WTC11 (cell line): Measurements from ENCODE around the gene PDSS2. TPM values are rescaled to one million over a fixed set of nuclear protein-coding genes. Genes with fewer than 3 reads are reported as not detected.

Source experiments
- GABPB1 ChIP-seq: sonication (generic); formaldehyde crosslinking; IDR thresholded peaks from 2 replicates; pipeline ENCODE4 v1.8.1; 2023; ENCODE audit warnings: mild to moderate bottlenecking, missing genetic modification reagents
- JAZF1 ChIP-seq: fragments of 250-450 bp; sonication (Bioruptor Pico); IDR thresholded peaks from 2 replicates; pipeline ENCODE4 v1.9.0; 2021; ENCODE audit warnings: moderate library complexity, mild to moderate bottlenecking, inconsistent platforms
- NFATC4 ChIP-seq: fragments of 250-450 bp; sonication (Bioruptor Pico); IDR thresholded peaks from 2 replicates; pipeline ENCODE4 v1.9.0; 2021; ENCODE audit warnings: mild to moderate bottlenecking
- TCF7 ChIP-seq: sonication (generic); formaldehyde crosslinking; IDR thresholded peaks from 2 replicates; pipeline ENCODE4 v1.8.0; 2022; ENCODE audit warnings: mild to moderate bottlenecking, low read depth, missing genetic modification reagents, moderate library complexity
- ZBTB21 ChIP-seq: sonication (generic); formaldehyde crosslinking; IDR thresholded peaks from 2 replicates; pipeline ENCODE4 v1.8.1; 2023; ENCODE audit warnings: mild to moderate bottlenecking, missing genetic modification reagents, borderline replicate concordance
- total RNA-seq: library from RNA; stranded (reverse); gene quantifications from 3 replicates; pipeline ENCODE4 v1.2.3, GENCODE V29; 2021
- TF ChIP-seq, protein P1 (sequence below): sonication (generic); formaldehyde crosslinking; IDR thresholded peaks from 2 replicates; pipeline ENCODE4 v1.8.0; 2022; ENCODE audit warnings: missing genetic modification reagents
- TF ChIP-seq, protein P2 (sequence below): sonication (generic); formaldehyde crosslinking; IDR thresholded peaks from 2 replicates; pipeline ENCODE4 v1.8.0; 2023; ENCODE audit warnings: missing genetic modification reagents, mild to moderate bottlenecking, borderline replicate concordance
- TF ChIP-seq, protein P3 (sequence below): sonication (generic); formaldehyde crosslinking; conservative IDR thresholded peaks from 2 replicates; pipeline ENCODE4 v1.8.1; 2023; ENCODE audit warnings: mild to moderate bottlenecking, low read depth, missing genetic modification reagents, moderate library complexity
- TF ChIP-seq, protein P4 (sequence below): sonication (generic); formaldehyde crosslinking; IDR thresholded peaks from 2 replicates; pipeline ENCODE4 v1.8.1; 2023; ENCODE audit warnings: mild to moderate bottlenecking, moderate library complexity, missing genetic modification reagents
- TF ChIP-seq, protein P5 (sequence below): sonication (generic); formaldehyde crosslinking; IDR thresholded peaks from 2 replicates; pipeline ENCODE4 v1.8.1; 2023; ENCODE audit warnings: mild to moderate bottlenecking, missing genetic modification reagents

The PDSS2 gene
- total RNA-seq, 1 experiment from 2014 or later: 18.3 TPM

DNA sequence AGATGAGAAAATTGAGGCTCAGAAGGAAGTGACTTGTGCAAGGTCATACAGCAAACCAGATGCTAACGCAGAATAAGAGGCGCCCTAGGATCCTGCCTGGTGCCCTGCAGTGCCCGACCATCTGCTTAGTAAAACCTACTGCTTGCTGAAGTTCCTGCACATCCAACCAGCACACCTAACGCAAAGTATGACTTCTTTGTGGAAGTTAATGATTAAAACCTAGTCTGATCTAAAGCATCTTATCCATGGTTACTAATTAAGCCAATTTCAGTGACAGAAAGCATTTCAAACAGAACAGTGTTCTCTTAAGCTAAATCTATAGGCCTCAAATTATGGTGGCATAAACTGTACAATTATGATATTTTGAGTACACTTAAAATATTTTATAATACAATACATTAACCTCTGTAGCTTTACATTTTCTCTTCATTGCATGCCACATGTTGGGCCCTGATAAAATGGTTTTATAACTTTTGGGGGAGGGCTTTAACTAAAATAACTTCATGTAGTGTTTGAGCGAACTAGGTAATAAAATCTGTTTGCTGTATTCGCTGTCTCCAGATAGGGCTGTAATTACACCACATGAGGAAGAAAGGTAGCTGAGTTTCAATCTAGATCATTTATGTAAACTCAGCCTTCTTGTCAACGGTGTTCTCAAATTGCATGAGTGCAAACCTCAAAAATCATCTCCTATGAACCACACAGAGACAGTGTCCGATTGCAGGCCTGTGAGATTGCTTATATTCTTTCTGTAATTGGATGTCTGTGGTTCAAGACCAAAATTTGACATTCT lies 306.5 kb downstream of the PDSS2 start (continued):
- TF ChIP-seq, protein P1, sequence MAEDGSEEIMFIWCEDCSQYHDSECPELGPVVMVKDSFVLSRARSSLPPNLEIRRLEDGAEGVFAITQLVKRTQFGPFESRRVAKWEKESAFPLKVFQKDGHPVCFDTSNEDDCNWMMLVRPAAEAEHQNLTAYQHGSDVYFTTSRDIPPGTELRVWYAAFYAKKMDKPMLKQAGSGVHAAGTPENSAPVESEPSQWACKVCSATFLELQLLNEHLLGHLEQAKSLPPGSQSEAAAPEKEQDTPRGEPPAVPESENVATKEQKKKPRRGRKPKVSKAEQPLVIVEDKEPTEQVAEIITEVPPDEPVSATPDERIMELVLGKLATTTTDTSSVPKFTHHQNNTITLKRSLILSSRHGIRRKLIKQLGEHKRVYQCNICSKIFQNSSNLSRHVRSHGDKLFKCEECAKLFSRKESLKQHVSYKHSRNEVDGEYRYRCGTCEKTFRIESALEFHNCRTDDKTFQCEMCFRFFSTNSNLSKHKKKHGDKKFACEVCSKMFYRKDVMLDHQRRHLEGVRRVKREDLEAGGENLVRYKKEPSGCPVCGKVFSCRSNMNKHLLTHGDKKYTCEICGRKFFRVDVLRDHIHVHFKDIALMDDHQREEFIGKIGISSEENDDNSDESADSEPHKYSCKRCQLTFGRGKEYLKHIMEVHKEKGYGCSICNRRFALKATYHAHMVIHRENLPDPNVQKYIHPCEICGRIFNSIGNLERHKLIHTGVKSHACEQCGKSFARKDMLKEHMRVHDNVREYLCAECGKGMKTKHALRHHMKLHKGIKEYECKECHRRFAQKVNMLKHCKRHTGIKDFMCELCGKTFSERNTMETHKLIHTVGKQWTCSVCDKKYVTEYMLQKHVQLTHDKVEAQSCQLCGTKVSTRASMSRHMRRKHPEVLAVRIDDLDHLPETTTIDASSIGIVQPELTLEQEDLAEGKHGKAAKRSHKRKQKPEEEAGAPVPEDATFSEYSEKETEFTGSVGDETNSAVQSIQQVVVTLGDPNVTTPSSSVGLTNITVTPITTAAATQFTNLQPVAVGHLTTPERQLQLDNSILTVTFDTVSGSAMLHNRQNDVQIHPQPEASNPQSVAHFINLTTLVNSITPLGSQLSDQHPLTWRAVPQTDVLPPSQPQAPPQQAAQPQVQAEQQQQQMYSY: no peak
- TF ChIP-seq NFATC4 (CRISPR knock-in tag) (no peak), JAZF1 (CRISPR knock-in tag) (no peak), GABPB1 (CRISPR knock-in tag) (no peak), ZBTB21 (CRISPR knock-in tag) (no peak), TCF7 (CRISPR knock-in tag) (no peak)
- TF ChIP-seq, protein P2, sequence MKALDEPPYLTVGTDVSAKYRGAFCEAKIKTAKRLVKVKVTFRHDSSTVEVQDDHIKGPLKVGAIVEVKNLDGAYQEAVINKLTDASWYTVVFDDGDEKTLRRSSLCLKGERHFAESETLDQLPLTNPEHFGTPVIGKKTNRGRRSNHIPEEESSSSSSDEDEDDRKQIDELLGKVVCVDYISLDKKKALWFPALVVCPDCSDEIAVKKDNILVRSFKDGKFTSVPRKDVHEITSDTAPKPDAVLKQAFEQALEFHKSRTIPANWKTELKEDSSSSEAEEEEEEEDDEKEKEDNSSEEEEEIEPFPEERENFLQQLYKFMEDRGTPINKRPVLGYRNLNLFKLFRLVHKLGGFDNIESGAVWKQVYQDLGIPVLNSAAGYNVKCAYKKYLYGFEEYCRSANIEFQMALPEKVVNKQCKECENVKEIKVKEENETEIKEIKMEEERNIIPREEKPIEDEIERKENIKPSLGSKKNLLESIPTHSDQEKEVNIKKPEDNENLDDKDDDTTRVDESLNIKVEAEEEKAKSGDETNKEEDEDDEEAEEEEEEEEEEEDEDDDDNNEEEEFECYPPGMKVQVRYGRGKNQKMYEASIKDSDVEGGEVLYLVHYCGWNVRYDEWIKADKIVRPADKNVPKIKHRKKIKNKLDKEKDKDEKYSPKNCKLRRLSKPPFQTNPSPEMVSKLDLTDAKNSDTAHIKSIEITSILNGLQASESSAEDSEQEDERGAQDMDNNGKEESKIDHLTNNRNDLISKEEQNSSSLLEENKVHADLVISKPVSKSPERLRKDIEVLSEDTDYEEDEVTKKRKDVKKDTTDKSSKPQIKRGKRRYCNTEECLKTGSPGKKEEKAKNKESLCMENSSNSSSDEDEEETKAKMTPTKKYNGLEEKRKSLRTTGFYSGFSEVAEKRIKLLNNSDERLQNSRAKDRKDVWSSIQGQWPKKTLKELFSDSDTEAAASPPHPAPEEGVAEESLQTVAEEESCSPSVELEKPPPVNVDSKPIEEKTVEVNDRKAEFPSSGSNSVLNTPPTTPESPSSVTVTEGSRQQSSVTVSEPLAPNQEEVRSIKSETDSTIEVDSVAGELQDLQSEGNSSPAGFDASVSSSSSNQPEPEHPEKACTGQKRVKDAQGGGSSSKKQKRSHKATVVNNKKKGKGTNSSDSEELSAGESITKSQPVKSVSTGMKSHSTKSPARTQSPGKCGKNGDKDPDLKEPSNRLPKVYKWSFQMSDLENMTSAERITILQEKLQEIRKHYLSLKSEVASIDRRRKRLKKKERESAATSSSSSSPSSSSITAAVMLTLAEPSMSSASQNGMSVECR (CRISPR knock-in tag): no peak
- TF ChIP-seq, protein P3, sequence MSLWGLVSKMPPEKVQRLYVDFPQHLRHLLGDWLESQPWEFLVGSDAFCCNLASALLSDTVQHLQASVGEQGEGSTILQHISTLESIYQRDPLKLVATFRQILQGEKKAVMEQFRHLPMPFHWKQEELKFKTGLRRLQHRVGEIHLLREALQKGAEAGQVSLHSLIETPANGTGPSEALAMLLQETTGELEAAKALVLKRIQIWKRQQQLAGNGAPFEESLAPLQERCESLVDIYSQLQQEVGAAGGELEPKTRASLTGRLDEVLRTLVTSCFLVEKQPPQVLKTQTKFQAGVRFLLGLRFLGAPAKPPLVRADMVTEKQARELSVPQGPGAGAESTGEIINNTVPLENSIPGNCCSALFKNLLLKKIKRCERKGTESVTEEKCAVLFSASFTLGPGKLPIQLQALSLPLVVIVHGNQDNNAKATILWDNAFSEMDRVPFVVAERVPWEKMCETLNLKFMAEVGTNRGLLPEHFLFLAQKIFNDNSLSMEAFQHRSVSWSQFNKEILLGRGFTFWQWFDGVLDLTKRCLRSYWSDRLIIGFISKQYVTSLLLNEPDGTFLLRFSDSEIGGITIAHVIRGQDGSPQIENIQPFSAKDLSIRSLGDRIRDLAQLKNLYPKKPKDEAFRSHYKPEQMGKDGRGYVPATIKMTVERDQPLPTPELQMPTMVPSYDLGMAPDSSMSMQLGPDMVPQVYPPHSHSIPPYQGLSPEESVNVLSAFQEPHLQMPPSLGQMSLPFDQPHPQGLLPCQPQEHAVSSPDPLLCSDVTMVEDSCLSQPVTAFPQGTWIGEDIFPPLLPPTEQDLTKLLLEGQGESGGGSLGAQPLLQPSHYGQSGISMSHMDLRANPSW (CRISPR knock-in tag): no peak
- TF ChIP-seq, protein P4, sequence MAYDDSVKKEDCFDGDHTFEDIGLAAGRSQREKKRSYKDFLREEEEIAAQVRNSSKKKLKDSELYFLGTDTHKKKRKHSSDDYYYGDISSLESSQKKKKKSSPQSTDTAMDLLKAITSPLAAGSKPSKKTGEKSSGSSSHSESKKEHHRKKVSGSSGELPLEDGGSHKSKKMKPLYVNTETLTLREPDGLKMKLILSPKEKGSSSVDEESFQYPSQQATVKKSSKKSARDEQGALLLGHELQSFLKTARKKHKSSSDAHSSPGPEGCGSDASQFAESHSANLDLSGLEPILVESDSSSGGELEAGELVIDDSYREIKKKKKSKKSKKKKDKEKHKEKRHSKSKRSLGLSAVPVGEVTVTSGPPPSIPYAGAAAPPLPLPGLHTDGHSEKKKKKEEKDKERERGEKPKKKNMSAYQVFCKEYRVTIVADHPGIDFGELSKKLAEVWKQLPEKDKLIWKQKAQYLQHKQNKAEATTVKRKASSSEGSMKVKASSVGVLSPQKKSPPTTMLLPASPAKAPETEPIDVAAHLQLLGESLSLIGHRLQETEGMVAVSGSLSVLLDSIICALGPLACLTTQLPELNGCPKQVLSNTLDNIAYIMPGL (CRISPR knock-in tag): no peak
- TF ChIP-seq, protein P5, sequence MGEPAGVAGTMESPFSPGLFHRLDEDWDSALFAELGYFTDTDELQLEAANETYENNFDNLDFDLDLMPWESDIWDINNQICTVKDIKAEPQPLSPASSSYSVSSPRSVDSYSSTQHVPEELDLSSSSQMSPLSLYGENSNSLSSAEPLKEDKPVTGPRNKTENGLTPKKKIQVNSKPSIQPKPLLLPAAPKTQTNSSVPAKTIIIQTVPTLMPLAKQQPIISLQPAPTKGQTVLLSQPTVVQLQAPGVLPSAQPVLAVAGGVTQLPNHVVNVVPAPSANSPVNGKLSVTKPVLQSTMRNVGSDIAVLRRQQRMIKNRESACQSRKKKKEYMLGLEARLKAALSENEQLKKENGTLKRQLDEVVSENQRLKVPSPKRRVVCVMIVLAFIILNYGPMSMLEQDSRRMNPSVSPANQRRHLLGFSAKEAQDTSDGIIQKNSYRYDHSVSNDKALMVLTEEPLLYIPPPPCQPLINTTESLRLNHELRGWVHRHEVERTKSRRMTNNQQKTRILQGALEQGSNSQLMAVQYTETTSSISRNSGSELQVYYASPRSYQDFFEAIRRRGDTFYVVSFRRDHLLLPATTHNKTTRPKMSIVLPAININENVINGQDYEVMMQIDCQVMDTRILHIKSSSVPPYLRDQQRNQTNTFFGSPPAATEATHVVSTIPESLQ (CRISPR knock-in tag): no peak
